NCI-H146 (cell line): ENCODE data around the gene CCR2.

ENCODE experiments used
- DNase-seq: peaks from one replicate; lab custom pipeline; 2025; lab: John Stamatoyannopoulos, UW

Gene CCR2

DNA sequence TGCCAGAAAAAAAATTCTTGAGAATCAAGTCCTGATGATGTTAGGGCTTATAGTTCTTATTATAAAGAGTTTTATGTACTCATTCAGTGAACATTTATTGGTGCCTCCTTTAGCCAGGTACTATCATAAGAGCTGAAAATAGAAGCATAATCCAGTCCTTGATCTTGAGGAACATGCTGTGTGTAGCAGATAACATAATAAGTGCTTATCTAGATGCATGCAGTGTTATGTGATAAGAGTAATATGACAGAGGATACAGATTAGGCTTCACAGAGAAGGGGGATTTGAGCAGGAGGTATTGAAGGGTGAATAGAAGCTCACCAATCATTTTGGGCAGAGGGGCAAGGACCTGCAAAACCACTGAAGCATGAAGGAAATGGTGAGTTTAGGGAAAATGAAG lies 1.1 kb downstream of the CCR2 start:
- DNase-seq = no peak

DNA sequence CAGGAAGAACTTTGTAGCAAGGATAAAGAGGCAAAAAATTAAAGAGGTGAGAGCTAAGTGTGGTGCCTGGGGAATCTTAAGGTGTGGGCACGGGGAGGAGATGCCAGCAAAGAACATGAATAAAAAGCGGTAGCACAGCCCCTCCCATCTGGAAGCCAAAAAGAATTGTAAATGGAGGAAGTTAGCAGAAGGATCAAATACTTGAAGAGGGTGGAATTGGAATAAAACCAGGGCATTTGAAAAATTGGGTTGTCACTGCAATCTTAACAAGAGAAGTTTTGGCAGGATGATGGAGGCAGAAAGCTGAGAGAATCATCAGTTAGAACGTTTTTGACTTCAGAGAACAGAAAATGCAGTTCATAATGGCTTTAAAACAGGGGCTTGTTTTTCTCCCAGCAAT lies 2.4 kb downstream of the CCR2 start:
- DNase-seq = no peak

DNA sequence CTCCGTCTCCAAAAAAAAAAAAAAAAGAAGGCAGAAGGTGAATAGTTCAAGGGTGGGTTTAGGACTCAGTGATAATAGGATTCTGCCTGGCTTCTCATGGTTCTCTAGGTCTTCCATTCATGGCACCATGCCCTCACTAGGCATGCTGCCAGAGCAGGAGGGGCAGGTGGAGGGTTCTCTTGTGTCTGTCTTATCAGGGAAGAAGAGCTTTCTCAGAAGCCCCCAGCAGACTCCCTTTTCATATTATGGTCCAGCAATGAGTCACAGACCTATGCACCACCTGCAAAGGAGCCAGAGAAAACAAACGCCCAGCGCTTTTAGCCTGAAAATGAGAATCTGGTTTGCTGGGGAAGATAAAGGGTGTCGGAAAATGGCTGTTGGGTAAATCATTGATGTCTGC lies 3.0 kb downstream of the CCR2 start:
- no peak for DNase-seq

DNA sequence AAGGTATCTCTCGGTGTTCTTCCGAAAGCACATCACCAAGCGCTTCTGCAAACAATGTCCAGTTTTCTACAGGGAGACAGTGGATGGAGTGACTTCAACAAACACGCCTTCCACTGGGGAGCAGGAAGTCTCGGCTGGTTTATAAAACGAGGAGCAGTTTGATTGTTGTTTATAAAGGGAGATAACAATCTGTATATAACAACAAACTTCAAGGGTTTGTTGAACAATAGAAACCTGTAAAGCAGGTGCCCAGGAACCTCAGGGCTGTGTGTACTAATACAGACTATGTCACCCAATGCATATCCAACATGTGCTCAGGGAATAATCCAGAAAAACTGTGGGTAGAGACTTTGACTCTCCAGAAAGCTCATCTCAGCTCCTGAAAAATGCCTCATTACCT lies 4.6 kb downstream of the CCR2 start:
- DNase-seq = no peak

DNA sequence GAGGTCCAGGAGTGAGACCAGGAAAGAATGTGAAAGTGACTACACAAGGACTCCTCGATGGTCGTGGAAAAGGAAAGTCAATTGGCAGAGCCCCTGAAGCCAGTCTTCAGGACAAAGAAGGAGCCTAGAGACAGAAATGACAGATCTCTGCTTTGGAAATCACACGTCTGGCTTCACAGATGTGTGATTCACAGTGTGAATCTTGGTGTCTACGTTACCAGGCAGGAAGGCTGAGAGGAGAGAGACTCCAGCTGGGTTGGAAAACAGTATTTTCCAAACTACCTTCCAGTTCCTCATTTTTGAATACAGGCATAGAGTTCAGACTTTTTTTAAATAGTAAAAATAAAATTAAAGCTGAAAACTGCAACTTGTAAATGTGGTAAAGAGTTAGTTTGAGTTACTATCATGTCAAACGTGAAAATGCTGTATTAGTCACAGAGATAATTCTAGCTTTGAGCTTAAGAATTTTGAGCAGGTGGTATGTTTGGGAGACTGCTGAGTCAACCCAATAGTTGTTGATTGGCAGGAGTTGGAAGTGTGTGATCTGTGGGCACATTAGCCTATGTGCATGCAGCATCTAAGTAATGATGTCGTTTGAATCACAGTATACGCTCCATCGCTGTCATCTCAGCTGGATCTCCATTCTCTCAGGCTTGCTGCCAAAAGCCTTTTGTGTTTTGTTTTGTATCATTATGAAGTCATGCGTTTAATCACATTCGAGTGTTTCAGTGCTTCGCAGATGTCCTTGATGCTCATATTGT lies 6.0 kb downstream of the CCR2 start:
- peak; percentile 57 for DNase-seq

DNA sequence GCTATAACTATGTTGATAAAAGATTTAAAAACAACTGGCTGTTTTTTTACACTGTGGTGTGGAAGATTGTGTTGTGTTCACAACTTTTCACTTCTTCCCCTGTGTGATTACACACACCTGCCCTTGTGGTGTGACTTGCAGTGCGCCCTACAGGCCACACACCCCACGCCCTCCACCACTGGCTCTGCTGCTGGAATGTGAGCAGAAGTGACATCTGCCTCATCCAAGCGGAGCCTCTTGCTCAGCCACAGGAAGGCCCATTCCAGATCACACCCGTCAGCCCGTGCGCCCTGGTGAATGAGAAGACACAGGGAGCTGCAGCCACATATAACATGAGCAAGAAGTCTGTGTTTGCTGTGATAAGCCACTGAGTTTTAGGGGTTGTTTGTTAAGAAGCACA lies 7.0 kb downstream of the CCR2 start:
- DNase-seq = no peak

DNA sequence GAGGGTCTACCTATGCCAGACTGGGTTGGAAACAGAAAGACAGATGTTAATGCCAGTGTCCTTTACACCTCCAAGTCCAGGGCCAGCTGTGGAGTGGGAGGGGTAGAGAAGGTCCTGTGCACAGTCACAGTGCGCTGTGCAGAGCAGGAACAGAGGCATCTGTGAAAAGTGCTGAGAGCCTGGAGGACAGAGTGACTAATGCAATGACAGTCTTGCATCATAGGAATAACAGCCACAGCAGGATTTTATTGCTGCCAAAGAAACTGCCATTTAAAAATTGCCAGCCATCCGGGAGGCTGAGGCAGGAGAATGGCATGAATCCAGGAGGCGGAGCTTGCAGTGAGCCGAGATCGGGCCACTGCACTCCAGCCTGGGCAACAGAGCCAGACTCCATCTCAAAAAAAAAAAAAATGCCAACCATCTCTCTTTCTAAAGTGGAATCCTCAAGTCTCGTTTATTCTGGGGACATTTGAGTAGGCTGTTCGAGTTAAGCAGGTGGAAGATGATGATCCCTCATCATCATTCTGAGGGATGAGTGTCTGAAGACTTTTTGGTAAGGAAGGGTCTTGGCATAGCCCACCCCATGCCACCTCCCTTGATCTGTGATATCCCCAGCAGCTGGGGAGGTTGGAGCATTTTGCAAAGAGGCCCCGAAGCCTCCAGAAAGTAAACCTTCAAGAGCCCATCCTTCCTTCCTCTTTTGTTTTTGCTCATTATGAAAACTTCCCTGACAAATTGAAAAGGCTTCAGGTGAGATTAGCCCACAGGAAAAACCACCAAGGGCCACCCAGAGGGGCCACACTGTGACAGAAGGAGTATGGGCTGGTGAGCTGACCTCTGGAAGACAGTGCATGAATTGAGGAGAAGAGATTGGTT lies 7.7 kb downstream of the CCR2 start:
- DNase-seq = no peak

DNA sequence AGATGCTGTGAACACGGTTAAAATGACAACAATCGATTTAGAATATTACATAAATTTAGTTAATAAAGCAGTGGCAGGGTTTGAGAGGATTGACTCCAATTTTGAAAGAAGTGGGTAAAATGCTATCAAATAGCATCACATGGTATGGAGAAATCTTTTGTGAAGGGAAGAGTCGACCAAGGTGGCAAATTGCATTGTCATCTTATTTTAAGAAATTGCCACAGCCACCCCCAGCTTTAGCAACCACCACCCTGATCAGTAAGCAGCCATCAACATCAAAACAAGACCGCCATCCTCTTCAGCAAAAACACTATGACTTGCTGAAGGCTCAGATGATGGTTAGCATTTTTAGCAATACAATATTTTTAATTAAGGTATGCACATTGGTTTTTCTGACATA lies 11.1 kb downstream of the CCR2 start:
- DNase-seq = no peak

DNA sequence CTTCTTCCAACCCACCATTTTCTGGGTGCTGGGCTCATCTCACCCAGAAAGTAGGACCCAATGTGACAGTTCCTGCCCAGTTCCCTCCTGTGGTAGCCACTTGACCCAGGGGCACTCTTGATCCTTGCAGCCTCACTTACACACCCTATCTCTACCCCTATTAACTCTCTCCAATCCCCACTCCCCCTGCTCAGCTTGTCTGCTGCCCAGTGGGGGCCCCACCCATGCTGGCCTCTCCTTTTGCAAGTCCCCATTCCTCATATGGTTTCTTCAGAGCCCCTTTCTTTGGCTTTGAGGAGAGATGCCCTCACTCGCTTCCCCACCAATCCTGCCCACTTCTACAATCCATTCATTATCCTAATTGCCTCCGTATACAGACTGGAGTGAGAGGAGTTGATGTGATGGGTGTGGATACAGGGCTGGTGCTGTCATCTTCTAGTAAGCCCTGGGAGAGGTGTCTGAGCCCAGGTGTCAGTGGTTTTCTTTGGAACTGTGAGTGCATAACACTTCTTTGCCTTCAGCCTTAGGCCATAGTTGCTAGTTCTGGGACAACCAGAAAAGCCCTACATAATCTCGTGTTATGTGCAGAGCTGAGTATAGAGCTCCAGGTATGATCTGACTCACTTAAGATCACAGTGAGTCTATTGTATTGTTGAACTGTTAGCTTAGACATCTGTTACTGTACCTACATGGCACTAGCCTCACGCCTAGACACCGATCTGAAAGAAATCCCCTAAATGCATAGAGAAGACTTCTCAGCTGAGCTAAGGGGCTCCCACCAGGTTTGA lies 12.0 kb downstream of the CCR2 start:
- DNase-seq = no peak

DNA sequence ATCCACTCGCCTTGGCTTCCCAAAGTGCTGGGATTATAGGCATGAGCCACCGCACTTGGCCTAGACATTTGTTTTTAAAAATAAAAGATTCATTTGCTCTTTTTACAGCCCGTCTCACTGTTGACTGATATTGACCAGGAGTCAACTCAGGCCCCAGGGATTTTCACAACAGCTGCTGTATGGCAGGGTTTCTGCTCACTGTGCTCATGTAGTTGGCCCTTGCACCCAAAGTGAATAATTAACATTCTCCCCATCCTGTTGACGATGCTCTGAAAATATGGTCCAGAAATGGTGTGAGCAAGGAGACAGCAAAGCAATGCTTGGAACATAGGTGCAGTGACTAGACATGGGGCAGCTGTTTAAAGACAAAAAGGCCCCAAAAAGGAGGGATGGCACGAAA lies 13.9 kb downstream of the CCR2 start:
- DNase-seq = no peak

DNA sequence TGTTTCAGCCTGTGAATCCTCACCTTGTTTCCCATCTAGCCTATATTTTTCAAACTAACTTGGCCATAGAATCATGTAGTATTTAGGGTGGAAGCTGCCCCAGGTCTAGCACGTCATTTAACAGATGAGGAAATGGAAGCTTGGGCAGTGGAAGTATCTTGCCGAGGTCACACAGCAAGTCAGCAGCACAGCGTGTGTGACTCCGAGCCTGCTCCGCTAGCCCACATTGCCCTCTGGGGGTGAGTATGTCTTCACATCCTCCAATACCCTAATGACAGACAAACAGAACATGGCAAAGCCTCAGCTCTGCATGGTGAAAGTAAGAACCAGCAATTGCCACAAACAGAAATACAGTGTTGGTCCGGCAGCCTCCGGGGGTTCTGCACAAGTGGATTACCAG lies 14.7 kb downstream of the CCR2 start:
- no peak for DNase-seq

DNA sequence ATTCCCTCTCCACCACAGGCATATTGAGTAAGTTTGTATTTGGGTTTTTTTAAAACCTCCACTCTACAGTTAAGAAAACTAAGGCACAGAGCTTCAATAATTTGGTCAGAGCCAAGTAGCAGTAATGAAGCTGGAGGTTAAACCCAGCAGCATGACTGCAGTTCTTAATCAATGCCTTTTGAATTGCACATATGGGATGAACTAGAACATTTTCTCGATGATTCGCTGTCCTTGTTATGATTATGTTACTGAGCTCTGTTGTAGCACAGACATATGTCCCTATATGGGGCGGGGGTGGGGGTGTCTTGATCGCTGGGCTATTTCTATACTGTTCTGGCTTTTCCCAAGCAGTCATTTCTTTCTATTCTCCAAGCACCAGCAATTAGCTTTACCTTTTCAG lies 15.2 kb downstream of the CCR2 start:
- DNase-seq = no peak

DNA sequence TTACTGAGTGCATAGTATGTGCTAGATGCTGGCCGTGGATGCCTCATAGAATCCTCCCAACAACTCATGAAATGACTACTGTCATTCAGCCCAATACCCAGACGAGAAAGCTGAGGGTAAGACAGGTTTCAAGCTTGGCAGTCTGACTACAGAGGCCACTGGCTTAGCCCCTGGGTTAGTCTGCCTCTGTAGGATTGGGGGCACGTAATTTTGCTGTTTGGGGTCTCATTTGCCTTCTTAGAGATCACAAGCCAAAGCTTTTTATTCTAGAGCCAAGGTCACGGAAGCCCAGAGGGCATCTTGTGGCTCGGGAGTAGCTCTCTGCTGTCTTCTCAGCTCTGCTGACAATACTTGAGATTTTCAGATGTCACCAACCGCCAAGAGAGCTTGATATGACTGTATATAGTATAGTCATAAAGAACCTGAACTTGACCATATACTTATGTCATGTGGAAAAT lies 15.8 kb downstream of the CCR2 start:
- DNase-seq = no peak

DNA sequence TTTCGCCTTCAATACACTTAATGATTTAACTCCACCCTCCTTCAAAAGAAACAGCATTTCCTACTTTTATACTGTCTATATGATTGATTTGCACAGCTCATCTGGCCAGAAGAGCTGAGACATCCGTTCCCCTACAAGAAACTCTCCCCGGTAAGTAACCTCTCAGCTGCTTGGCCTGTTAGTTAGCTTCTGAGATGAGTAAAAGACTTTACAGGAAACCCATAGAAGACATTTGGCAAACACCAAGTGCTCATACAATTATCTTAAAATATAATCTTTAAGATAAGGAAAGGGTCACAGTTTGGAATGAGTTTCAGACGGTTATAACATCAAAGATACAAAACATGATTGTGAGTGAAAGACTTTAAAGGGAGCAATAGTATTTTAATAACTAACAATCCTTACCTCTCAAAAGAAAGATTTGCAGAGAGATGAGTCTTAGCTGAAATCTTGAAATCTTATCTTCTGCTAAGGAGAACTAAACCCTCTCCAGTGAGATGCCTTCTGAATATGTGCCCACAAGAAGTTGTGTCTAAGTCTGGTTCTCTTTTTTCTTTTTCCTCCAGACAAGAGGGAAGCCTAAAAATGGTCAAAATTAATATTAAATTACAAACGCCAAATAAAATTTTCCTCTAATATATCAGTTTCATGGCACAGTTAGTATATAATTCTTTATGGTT lies 17.1 kb downstream of the CCR2 start, which contains the start of gene CCR5:
TSS of gene CCR5 (plus strand) at position 108 of the 680 bp plus-strand sequence. CDS start 1,957 bp downstream, outside the sequence.
- DNase-seq = no peak

DNA sequence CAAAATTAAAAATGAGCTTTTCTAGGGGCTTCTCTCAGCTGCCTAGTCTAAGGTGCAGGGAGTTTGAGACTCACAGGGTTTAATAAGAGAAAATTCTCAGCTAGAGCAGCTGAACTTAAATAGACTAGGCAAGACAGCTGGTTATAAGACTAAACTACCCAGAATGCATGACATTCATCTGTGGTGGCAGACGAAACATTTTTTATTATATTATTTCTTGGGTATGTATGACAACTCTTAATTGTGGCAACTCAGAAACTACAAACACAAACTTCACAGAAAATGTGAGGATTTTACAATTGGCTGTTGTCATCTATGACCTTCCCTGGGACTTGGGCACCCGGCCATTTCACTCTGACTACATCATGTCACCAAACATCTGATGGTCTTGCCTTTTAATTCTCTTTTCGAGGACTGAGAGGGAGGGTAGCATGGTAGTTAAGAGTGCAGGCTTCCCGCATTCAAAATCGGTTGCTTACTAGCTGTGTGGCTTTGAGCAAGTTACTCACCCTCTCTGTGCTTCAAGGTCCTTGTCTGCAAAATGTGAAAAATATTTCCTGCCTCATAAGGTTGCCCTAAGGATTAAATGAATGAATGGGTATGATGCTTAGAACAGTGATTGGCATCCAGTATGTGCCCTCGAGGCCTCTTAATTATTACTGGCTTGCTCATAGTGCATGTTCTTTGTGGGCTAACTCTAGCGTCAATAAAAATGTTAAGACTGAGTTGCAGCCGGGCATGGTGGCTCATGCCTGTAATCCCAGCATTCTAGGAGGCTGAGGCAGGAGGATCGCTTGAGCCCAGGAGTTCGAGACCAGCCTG lies 17.8 kb downstream of the CCR2 start:
- no peak for DNase-seq

DNA sequence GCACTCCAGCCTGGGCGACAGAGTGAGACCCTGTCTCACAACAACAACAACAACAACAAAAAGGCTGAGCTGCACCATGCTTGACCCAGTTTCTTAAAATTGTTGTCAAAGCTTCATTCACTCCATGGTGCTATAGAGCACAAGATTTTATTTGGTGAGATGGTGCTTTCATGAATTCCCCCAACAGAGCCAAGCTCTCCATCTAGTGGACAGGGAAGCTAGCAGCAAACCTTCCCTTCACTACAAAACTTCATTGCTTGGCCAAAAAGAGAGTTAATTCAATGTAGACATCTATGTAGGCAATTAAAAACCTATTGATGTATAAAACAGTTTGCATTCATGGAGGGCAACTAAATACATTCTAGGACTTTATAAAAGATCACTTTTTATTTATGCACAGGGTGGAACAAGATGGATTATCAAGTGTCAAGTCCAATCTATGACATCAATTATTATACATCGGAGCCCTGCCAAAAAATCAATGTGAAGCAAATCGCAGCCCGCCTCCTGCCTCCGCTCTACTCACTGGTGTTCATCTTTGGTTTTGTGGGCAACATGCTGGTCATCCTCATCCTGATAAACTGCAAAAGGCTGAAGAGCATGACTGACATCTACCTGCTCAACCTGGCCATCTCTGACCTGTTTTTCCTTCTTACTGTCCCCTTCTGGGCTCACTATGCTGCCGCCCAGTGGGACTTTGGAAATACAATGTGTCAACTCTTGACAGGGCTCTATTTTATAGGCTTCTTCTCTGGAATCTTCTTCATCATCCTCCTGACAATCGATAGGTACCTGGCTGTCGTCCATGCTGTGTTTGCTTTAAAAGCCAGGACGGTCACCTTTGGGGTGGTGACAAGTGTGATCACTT lies 18.8 kb downstream of the CCR2 start:
- DNase-seq = peak; percentile 15

DNA sequence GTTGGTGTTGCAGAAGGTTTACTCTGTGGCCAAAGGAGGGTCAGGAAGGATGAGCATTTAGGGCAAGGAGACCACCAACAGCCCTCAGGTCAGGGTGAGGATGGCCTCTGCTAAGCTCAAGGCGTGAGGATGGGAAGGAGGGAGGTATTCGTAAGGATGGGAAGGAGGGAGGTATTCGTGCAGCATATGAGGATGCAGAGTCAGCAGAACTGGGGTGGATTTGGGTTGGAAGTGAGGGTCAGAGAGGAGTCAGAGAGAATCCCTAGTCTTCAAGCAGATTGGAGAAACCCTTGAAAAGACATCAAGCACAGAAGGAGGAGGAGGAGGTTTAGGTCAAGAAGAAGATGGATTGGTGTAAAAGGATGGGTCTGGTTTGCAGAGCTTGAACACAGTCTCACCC lies 20.8 kb downstream of the CCR2 start:
- no peak for DNase-seq

DNA sequence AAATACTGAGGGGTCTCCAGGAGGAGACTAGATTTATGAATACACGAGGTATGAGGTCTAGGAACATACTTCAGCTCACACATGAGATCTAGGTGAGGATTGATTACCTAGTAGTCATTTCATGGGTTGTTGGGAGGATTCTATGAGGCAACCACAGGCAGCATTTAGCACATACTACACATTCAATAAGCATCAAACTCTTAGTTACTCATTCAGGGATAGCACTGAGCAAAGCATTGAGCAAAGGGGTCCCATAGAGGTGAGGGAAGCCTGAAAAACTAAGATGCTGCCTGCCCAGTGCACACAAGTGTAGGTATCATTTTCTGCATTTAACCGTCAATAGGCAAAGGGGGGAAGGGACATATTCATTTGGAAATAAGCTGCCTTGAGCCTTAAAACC lies 21.3 kb downstream of the CCR2 start:
- DNase-seq = no peak

DNA sequence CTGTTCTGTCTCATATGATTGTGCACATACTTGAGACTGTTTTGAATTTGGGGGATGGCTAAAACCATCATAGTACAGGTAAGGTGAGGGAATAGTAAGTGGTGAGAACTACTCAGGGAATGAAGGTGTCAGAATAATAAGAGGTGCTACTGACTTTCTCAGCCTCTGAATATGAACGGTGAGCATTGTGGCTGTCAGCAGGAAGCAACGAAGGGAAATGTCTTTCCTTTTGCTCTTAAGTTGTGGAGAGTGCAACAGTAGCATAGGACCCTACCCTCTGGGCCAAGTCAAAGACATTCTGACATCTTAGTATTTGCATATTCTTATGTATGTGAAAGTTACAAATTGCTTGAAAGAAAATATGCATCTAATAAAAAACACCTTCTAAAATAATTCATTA lies 21.9 kb downstream of the CCR2 start:
- DNase-seq = no peak

DNA sequence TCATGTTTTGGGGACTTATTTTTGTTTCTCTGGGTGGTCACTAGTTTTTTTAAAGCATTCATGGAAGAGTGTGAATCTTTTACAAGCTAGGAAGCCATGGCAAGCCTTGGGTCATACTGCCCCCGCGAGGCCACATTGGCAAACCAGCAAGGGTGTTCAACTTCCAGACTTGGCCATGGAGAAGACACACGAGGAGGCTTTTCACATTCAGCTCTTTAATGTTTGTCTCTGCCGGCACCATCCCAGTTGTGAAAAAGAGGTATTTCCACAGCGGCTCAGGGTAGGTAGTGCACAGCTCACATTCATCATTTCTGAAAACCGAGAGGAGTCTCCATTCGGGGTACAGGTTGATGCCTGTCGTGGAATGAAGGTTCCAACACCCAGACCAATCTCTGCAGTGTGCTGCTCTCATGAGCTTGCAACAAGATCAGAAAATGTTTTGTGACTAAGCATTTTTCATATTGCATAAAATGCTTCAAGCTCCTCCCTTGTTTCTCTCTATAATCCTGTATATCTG lies 24.6 kb downstream of the CCR2 start:
- peak; percentile 45 for DNase-seq
